Pancreas (tissue), 10 donors: ENCODE measurements around the gene IRF2. TPM values are rescaled to one million over a fixed set of nuclear protein-coding genes. Genes with fewer than 3 reads are reported as not detected.

Source experiments
- ATAC-seq, 4 donors: fragments of 200-7000 bp; cut with Tn5 transposase; one replicate each; pipeline versions ENCODE4 v1.8.0 to v1.9.1; 2020; ENCODE audit warnings: mild to moderate bottlenecking in 4 of 4, moderate library complexity in 4 of 4
- DNase-seq, 6 donors: peaks; one replicate each; pipeline ENCODE4 v3.0.0-alpha.2; 2020
- FAIRE-seq: peaks from 2 replicates; lab custom pipeline; 2012; peaks lifted over from hg19 to GRCh38; lab: Jason Lieb, UNC
- H3K27ac ChIP-seq, 4 donors: fragments of 200-600 bp; sonication (generic); 1 replicate in 3 of 4; 2 replicates in 1 of 4; pipeline versions ENCODE4 v1.5.0 to v1.8.0; 2020
- H3K27me3 ChIP-seq, 4 donors: fragments of 200-600 bp; one replicate each; pipeline ENCODE4 v1.8.0; 2021
- H3K36me3 ChIP-seq, 3 donors: fragments of 200-600 bp; sonication (generic) in 1 of 3; one replicate each; pipeline versions ENCODE4 v1.5.0 to v1.8.0; 2020 to 2021
- H3K4me1 ChIP-seq, 3 donors: fragments of 200-600 bp; one replicate each; pipeline ENCODE4 v1.8.0; 2021
- H3K4me3 ChIP-seq, 4 donors: fragments of 200-600 bp; sonication (generic) in 2 of 4; one replicate each; pipeline versions ENCODE4 v1.5.0 to v1.8.0; 2020 to 2021
- H3K9me3 ChIP-seq, 4 donors: fragments of 200-600 bp; one replicate each; pipeline ENCODE4 v1.8.0; 2021
- CTCF ChIP-seq, 4 donors: fragments of 200-600 bp; sonication (generic) in 3 of 4; IDR thresholded peaks; one replicate each; pipeline versions ENCODE4 v1.5.0 to v1.8.0; 2021; ENCODE audit warnings: antibody characterized with exemption in 4 of 4
- WGBS, 2 donors: extraction: QIAGEN DNeasy Blood & Tissue Kit; methylation state at CpG; one replicate each; pipeline ENCODE4 v1.1.7; 2013; 5-methylcytosine and 5-hydroxymethylcytosine counted together
- intact Hi-C, 3 donors: fragments of 100-400 bp; cut with DNase I; formaldehyde crosslinking; loops; one replicate each; pipeline versions ENCODE4 v1.11.1 to v1.14.2; 2022
- polyA plus RNA-seq, 2 donors: library from polyadenylated mRNA; stranded (reverse); fragments of 200-250 nt; gene quantifications; one replicate each; pipeline ENCODE4 v1.2.3, GENCODE V29; 2013
- total RNA-seq, 6 donors: library from RNA; stranded (reverse); fragmentation: NEBNext Ultra II Directional in 4 of 6; extraction: Animal tissue kit (Norgen Biotek cat#: 25700) in 4 of 6; gene quantifications; one replicate each; pipeline versions ENCODE4 v1.2.1 to v1.2.4, GENCODE V29; 2021 to 2023
- donor health status: healthy with polysubstance abuse.
- donor health status: DM: no; HTN: no; CAD: no; lungs with moderate emphysema.
- donor health status: DM: no; HTN: no; CAD: no.
- donor health status: control.
- donor health status: control.
- donor health status: Bipolar disorder and iron deficiency.
- donor health status: DM: yes; HTN: yes; CAD: no.
- donor health status: DM: no; HTN: no; CAD: no.
- donor health status: DM: no; HTN: no; CAD: no.
- donor health status: DM: yes; HTN: yes; CAD: no.

The IRF2 gene
- total and polyA plus RNA-seq, 8 donors, result 6.8 to 32.3 (median 12.3) TPM

- no peak overlapping the region for H3K27ac ChIP-seq
These were observed 64.8 kb downstream of the IRF2 start for GRCh38 chr4:184409502-184409901.

GRCh38 chr4:184408684-184409081, 65.7 kb downstream of the IRF2 start:
- DNase-seq (no peak), ATAC-seq (no peak), FAIRE-seq (no peak)
- Histone ChIP-seq H3K27me3 (no peaks in the 10 kb centered on the region), H3K36me3 (peaks cover 0 to 23% (median 9%) of the 10 kb centered on the region in 3 donors), H3K27ac (no peak overlapping the region), H3K4me3 (no peak overlapping the region), H3K4me1 (no peaks in the 10 kb centered on the region), H3K9me3 (no peaks in the 10 kb centered on the region)
- intact Hi-C loops, result no loop called here
- WGBS, 2 donors, result 86 to 91% methylated on average over 3 of the region's 3 CpGs
- TF ChIP-seq CTCF (IDR thresholded peaks at IDR 0.05), result no peak

More at GRCh38 chr4:184409502-184409901, 64.8 kb downstream of the IRF2 start:
- Histone ChIP-seq H3K36me3 (peaks cover 0 to 15% (median 9%) of the 10 kb centered on the region in 3 donors), H3K4me1 (no peaks in the 10 kb centered on the region), H3K4me3 (no peak overlapping the region), H3K9me3 (no peaks in the 10 kb centered on the region), H3K27me3 (no peaks in the 10 kb centered on the region)
- ATAC-seq (no peak), DNase-seq (no peak), FAIRE-seq (no peak)
- 91 to 94% methylated on average over 9 of the region's 9 CpGs for WGBS, 2 donors
- no peak for TF ChIP-seq CTCF (IDR thresholded peaks at IDR 0.05)
- intact Hi-C loops, result no loop called here

GRCh38 chr4:184408021-184408683, 66.2 kb downstream of the IRF2 start:
- no peak for TF ChIP-seq CTCF (IDR thresholded peaks at IDR 0.05)
- H3K27me3 ChIP-seq, result no peaks in the 10 kb centered on the region
- intact Hi-C loops, result no loop called here
- ATAC-seq, result peak in 1 of 4 donors; percentile 36
- H3K9me3 ChIP-seq, result no peaks in the 10 kb centered on the region
- 89 to 90% methylated on average over 8 of the region's 8 CpGs for WGBS, 2 donors
- no peak for FAIRE-seq
- H3K4me1 ChIP-seq, result no peaks in the 10 kb centered on the region
- H3K27ac ChIP-seq, result no peak overlapping the region
- peaks cover 0 to 24% (median 9%) of the 10 kb centered on the region in 3 donors for H3K36me3 ChIP-seq
- DNase-seq, result no peak
- H3K4me3 ChIP-seq, result no peak overlapping the region

- DNase-seq (no peak), ATAC-seq (peak in 3 of 4 donors; percentile 22 to 60 (median 47))
- 72 to 80% methylated on average over 6 of the region's 6 CpGs for WGBS, 2 donors
These were observed 67.4 kb downstream of the IRF2 start for GRCh38 chr4:184406958-184407391.

More at GRCh38 chr4:184406958-184407391, 67.4 kb downstream of the IRF2 start:
- TF ChIP-seq CTCF (IDR thresholded peaks at IDR 0.05), result no peak
- intact Hi-C loops, result no loop called here
- Histone ChIP-seq H3K27ac (peak overlapping the region in 1 of 4 donors; percentile 12), H3K36me3 (peaks cover 0 to 24% (median 9%) of the 10 kb centered on the region in 3 donors), H3K27me3 (no peaks in the 10 kb centered on the region), H3K4me3 (no peak overlapping the region), H3K9me3 (no peaks in the 10 kb centered on the region), H3K4me1 (no peaks in the 10 kb centered on the region)
- FAIRE-seq, result no peak
